Stimulated activated CD4-positive, alpha-beta T cell treated with anti-CD3 and anti-CD28 coated beads, TNF-alpha, amount 100 ng/mL, for 48 hours (primary cell): Measurements from ENCODE around the gene SCN7A.
"Not testable (repeated sequence)": the region's sequence is repeated elsewhere in the genome, so short reads cannot be mapped to it uniquely, and the experiment has no call there.

Source experiments
- DNase-seq, 3 donors: peaks; one replicate each; pipeline ENCODE4 v3.0.0-alpha.2; 2020; ENCODE audit warnings: low read depth in 3 of 3

SCN7A gene

GRCh38 chr2:166494140-166494624, at the start of gene SCN7A:
SCN7A (minus strand) TSS chr2:166494249; CDS start chr2:166477696, 16,553 bp downstream.
- DNase-seq, result peak in 1 of 3 donors; percentile 0

GRCh38 chr2:166539340-166540162, 45.5 kb upstream of the SCN7A start:
- no peak for DNase-seq

- no peak for DNase-seq
Observed at GRCh38 chr2:166536111-166536510, 42.1 kb upstream of the SCN7A start.

- DNase-seq, result no peak
Observed at GRCh38 chr2:166521155-166521554, 27.1 kb upstream of the SCN7A start.

GRCh38 chr2:166520604-166521003, 26.6 kb upstream of the SCN7A start:
- no peak for DNase-seq

- no peak for DNase-seq
Observed at GRCh38 chr2:166519391-166519962, 25.4 kb upstream of the SCN7A start.

GRCh38 chr2:166518634-166519390, 24.8 kb upstream of the SCN7A start:
- DNase-seq, result no peak

GRCh38 chr2:166517533-166518061, 23.5 kb upstream of the SCN7A start:
- DNase-seq, result no peak

GRCh38 chr2:166516712-166517303, 22.8 kb upstream of the SCN7A start:
- DNase-seq, result no peak

GRCh38 chr2:166513952-166514351, 19.9 kb upstream of the SCN7A start:
- no peak for DNase-seq

- DNase-seq, result no peak
Observed at GRCh38 chr2:166499281-166499680, 5.2 kb upstream of the SCN7A start.

GRCh38 chr2:166491461-166491860, 2.6 kb downstream of the SCN7A start:
- no peak for DNase-seq

- DNase-seq, result no peak
Observed at GRCh38 chr2:166487171-166487570, 6.9 kb downstream of the SCN7A start.

GRCh38 chr2:166485558-166486178, 8.4 kb downstream of the SCN7A start:
- no peak for DNase-seq

- DNase-seq, result no peak
Observed at GRCh38 chr2:166472332-166472731, 21.7 kb downstream of the SCN7A start.

GRCh38 chr2:166468124-166469024, 25.7 kb downstream of the SCN7A start:
- no peak for DNase-seq

GRCh38 chr2:166464187-166464586, 29.9 kb downstream of the SCN7A start:
- no peak for DNase-seq

GRCh38 chr2:166463640-166464039, 30.4 kb downstream of the SCN7A start:
- no peak for DNase-seq

- DNase-seq, result no peak
Observed at GRCh38 chr2:166458674-166459073, 35.4 kb downstream of the SCN7A start.

- DNase-seq, result not testable (repeated sequence)
Observed at GRCh38 chr2:166455823-166456222, 38.2 kb downstream of the SCN7A start.
